Esophagus (tissue), 2 donors: ENCODE measurements around the gene AHSG. TPM values are rescaled to one million over a fixed set of nuclear protein-coding genes. Genes with fewer than 3 reads are reported as not detected.
A peak's percentile ranks its signal among the peaks of the same experiment; 100 is the strongest.

Experiments
- H3K27ac ChIP-seq, 2 donors: one replicate each; pipeline ENCODE4 v1.5.1; 2013; ENCODE audit warnings: low read depth in 2 of 2, mild to moderate bottlenecking in 2 of 2, inconsistent platforms in 1 of 2, low read length in 1 of 2, moderate library complexity in 1 of 2
- H3K27me3 ChIP-seq, 2 donors: one replicate each; pipeline ENCODE4 v1.6.1; 2013; ENCODE audit warnings: low read length in 2 of 2, control low read depth in 1 of 2, mild to moderate bottlenecking in 1 of 2; ENCODE audit not compliant: insufficient read depth in 2 of 2, control insufficient read depth in 1 of 2
- H3K36me3 ChIP-seq, 2 donors: one replicate each; pipeline ENCODE4 v1.6.1; 2013; ENCODE audit warnings: low read length in 1 of 2; ENCODE audit not compliant: control insufficient read depth in 2 of 2, insufficient read depth in 2 of 2
- H3K4me1 ChIP-seq, 2 donors: one replicate each; pipeline ENCODE4 v1.6.1; 2013; ENCODE audit warnings: low read length in 1 of 2; ENCODE audit not compliant: control insufficient read depth in 2 of 2, insufficient read depth in 2 of 2
- H3K4me3 ChIP-seq, 2 donors: one replicate each; pipeline ENCODE4 v1.5.1; 2013; ENCODE audit warnings: low read length in 2 of 2, mild to moderate bottlenecking in 2 of 2, low read depth in 1 of 2, moderate library complexity in 1 of 2
- H3K9me3 ChIP-seq, 2 donors: one replicate each; pipeline ENCODE4 v1.6.1; 2013; ENCODE audit warnings: mild to moderate bottlenecking in 2 of 2, low read depth in 1 of 2, low read length in 1 of 2, moderate library complexity in 1 of 2; ENCODE audit not compliant: control insufficient read depth in 2 of 2, insufficient read depth in 1 of 2
- WGBS, 2 donors: extraction: QIAGEN DNeasy Blood & Tissue Kit; methylation state at CpG; one replicate each; pipeline ENCODE4 v1.1.7; 2013; 5-methylcytosine and 5-hydroxymethylcytosine counted together
- polyA plus RNA-seq, 2 donors: library from polyadenylated mRNA; stranded (reverse); fragments of 200-250 nt; gene quantifications; one replicate each; pipeline ENCODE4 v1.2.3, GENCODE V29; 2013
- donor health status: healthy with polysubstance abuse.
- donor health status: Bipolar disorder and iron deficiency.

AHSG gene
- polyA plus RNA-seq, 2 donors, result 0.06 TPM

- Histone ChIP-seq H3K4me3 (no peak overlapping the region), H3K4me1 (peaks cover 0 to 3% of the 10 kb centered on the region in 2 donors), H3K27ac (no peak overlapping the region), H3K9me3 (no peaks in the 10 kb centered on the region), H3K27me3 (no peaks in the 10 kb centered on the region), H3K36me3 (no peaks in the 10 kb centered on the region)
- 72 to 82% methylated on average over 7 of the region's 7 CpGs for WGBS, 2 donors
Measured at GRCh38 chr3:186636536-186636935, 23.7 kb downstream of the AHSG start.

DNA sequence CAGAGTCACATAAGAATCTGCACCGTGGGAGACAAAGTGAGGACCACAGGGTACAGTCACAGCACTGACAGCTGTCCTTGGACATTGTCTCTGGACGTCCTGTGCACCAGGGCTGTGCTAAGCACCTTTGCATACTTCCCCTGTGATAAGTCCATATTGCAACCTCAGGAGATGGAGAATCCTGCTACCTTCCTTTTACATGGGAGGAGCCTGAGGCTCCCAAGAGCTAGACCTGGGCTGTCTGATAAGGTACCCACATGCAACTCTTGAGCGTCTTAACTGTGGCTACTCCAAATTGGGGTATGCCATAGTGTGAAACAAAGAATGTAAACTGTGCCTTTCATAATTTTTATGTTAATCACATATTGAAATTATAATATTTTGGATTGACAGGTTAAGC, 24.8 kb downstream of the AHSG start:
- Histone ChIP-seq H3K4me1 (peaks cover 0 to 5% of the 10 kb centered on the region in 2 donors), H3K27ac (no peak overlapping the region)
- 68 to 73% methylated on average over 3 of the region's 3 CpGs for WGBS, 2 donors

DNA sequence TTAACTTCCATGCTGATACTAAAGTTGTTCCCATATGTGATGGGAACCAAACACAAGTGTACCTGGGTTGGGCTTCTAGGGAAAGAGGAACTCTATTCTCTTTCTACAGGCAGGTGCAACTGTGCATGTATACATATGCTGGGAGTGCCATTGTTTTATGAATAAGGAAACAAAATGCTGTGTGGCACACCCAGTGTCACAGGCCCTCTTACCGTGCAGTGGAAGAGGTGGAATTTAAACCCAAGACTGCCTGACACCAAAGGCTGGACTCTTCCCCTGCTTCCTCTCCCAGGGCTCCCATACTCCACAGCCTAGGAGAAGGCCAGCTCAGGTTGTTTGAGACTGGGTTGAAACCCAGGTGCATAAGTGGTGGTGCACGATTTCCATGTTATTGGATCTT, 25.4 kb downstream of the AHSG start:
- Histone ChIP-seq H3K9me3 (no peaks in the 10 kb centered on the region), H3K36me3 (no peaks in the 10 kb centered on the region), H3K4me1 (peaks cover 0 to 7% of the 10 kb centered on the region in 2 donors), H3K27ac (peak overlapping the region in 1 of 2 donors; percentile 59), H3K27me3 (no peaks in the 10 kb centered on the region), H3K4me3 (no peak overlapping the region)
- WGBS, 2 donors, result 74 to 86% methylated on average over 2 of the region's 2 CpGs

More for the DNA sequence above, 24.8 kb downstream of the AHSG start:
- H3K9me3 ChIP-seq, result no peaks in the 10 kb centered on the region
- no peaks in the 10 kb centered on the region for H3K36me3 ChIP-seq
- no peaks in the 10 kb centered on the region for H3K27me3 ChIP-seq
- H3K4me3 ChIP-seq, result no peak overlapping the region

- H3K4me1 ChIP-seq, result peaks cover 0 to 7% of the 10 kb centered on the region in 2 donors
- no peak within 1 kb of the TSS for H3K4me3 ChIP-seq
- no peaks in the 10 kb centered on the region for H3K27me3 ChIP-seq
- H3K9me3 ChIP-seq, result no peaks in the 10 kb centered on the region
- peak within 1 kb of the TSS; percentile 66 to 69 for H3K27ac ChIP-seq
- no peaks in the 10 kb centered on the region for H3K36me3 ChIP-seq
- whole genome bisulfite sequencing, 2 donors, result 53 to 58% methylated on average over 1 of the region's 1 CpG
Measured at GRCh38 chr3:186639778-186640472, 27.1 kb downstream of the AHSG start, which contains the start of gene FETUB. FETUB (plus strand) TSS chr3:186640399; CDS start chr3:186640461, 62 bp downstream.

DNA sequence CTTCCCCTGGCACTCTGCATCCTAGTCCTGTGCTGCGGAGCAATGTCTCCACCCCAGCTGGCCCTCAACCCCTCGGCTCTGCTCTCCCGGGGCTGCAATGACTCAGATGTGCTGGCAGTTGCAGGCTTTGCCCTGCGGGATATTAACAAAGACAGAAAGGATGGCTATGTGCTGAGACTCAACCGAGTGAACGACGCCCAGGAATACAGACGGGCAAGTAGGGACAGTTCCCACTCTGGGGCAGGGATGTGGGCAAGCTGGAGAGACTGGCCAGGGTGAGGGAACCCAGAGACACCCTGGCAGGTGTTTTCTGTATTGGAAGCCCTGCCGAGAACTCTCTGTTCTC, 27.6 kb downstream of the AHSG start:
- H3K27me3 ChIP-seq, result no peaks in the 10 kb centered on the region
- 37 to 49% methylated on average over 9 of the region's 9 CpGs for WGBS, 2 donors
- no peak overlapping the region for H3K4me3 ChIP-seq
- H3K36me3 ChIP-seq, result no peaks in the 10 kb centered on the region
- H3K9me3 ChIP-seq, result no peaks in the 10 kb centered on the region
- peak overlapping the region; percentile 66 to 69 for H3K27ac ChIP-seq
- H3K4me1 ChIP-seq, result peaks cover 0 to 7% of the 10 kb centered on the region in 2 donors

DNA sequence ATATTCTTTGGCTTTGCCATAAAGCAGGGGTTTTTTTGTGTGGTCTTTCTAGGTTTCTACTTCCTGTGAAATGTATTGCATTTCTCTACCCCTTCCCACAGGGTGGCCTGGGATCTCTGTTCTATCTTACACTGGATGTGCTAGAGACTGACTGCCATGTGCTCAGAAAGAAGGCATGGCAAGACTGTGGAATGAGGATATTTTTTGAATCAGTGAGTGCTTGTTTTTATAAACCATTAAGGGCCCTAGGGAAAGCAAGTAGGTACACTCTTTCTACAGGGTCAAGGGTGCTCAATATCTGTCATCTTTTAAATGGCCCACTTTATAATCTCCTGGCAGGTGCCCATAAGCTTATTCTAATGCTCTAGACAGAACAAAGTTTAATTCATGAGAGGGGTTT, 28.1 kb downstream of the AHSG start:
- no peaks in the 10 kb centered on the region for H3K27me3 ChIP-seq
- no peaks in the 10 kb centered on the region for H3K36me3 ChIP-seq
- H3K4me1 ChIP-seq, result peaks cover 0 to 7% of the 10 kb centered on the region in 2 donors
- H3K9me3 ChIP-seq, result no peaks in the 10 kb centered on the region
- H3K27ac ChIP-seq, result peak overlapping the region; percentile 59 to 66
- no peak overlapping the region for H3K4me3 ChIP-seq

GRCh38 chr3:186642014-186642413, 29.2 kb downstream of the AHSG start:
- H3K4me1 ChIP-seq, result peaks cover 0 to 7% of the 10 kb centered on the region in 2 donors
- 48 to 60% methylated on average over 3 of the region's 3 CpGs for WGBS, 2 donors
- no peak overlapping the region for H3K4me3 ChIP-seq
- no peaks in the 10 kb centered on the region for H3K9me3 ChIP-seq
- H3K36me3 ChIP-seq, result no peaks in the 10 kb centered on the region
- H3K27ac ChIP-seq, result no peak overlapping the region
- no peaks in the 10 kb centered on the region for H3K27me3 ChIP-seq

GRCh38 chr3:186643493-186643892, 30.6 kb downstream of the AHSG start:
- H3K27ac ChIP-seq, result peak overlapping the region in 1 of 2 donors; percentile 7
- no peaks in the 10 kb centered on the region for H3K9me3 ChIP-seq
- no peaks in the 10 kb centered on the region for H3K27me3 ChIP-seq
- WGBS, 2 donors, result 62 to 78% methylated on average over 1 of the region's 1 CpG
- peaks cover 0 to 7% of the 10 kb centered on the region in 2 donors for H3K4me1 ChIP-seq
- no peak overlapping the region for H3K4me3 ChIP-seq
- H3K36me3 ChIP-seq, result no peaks in the 10 kb centered on the region

DNA sequence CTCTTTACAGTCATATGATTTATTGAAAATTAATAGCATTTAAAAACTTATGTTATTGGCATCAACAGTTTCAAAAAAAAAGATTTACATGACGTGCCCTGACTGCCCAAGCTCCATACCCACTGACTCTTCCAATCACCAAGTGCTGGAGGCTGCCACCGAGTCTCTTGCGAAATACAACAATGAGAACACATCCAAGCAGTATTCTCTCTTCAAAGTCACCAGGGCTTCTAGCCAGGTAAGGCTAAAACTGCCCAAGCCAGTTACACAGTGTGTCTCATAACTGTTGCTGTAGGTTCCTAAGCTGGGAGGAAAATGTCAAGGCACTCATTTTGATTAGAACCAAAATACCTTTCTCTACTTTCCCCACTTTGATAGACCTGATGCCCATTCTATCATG, 31.8 kb downstream of the AHSG start:
- H3K4me1 ChIP-seq, result peaks cover 0 to 7% of the 10 kb centered on the region in 2 donors
- H3K36me3 ChIP-seq, result no peaks in the 10 kb centered on the region
- peak overlapping the region in 1 of 2 donors; percentile 71 for H3K27ac ChIP-seq
- no peaks in the 10 kb centered on the region for H3K27me3 ChIP-seq
- WGBS, 2 donors, result 48 to 51% methylated on average over 3 of the region's 3 CpGs
- no peaks in the 10 kb centered on the region for H3K9me3 ChIP-seq
- H3K4me3 ChIP-seq, result no peak overlapping the region

GRCh38 chr3:186646106-186646505, 33.2 kb downstream of the AHSG start:
- Histone ChIP-seq H3K36me3 (no peaks in the 10 kb centered on the region), H3K4me1 (peaks cover 0 to 3% of the 10 kb centered on the region in 2 donors), H3K4me3 (no peak overlapping the region), H3K9me3 (no peaks in the 10 kb centered on the region), H3K27ac (no peak overlapping the region), H3K27me3 (no peaks in the 10 kb centered on the region)
- 88 to 89% methylated on average over 4 of the region's 4 CpGs for WGBS, 2 donors
